Cardiac fibroblast (primary cell): ENCODE results near the gene TMSB10.

Experiments
- DNase-seq, 2 donors: peaks; one replicate each; pipeline versions ENCODE4 v3.0.0 to v3.0.0-alpha.2; 2010; ENCODE audit warnings: low read depth in 2 of 2
- H3K4me3 ChIP-seq, 2 donors: replicated peaks in 1 of 2; 1 replicate in 1 of 2; 2 replicates in 1 of 2; pipeline ENCODE4 v1.5.1; 2011; ENCODE audit warnings: low read depth in 2 of 2, low read length in 2 of 2, mild to moderate bottlenecking in 2 of 2, moderate library complexity in 1 of 2
- TF ChIP-seq, protein P1 (sequence below): IDR thresholded peaks from one replicate; pipeline ENCODE4 v1.5.1; 2011; ENCODE audit warnings: low read depth, mild to moderate bottlenecking, low read length, inconsistent platforms

Gene TMSB10

DNA sequence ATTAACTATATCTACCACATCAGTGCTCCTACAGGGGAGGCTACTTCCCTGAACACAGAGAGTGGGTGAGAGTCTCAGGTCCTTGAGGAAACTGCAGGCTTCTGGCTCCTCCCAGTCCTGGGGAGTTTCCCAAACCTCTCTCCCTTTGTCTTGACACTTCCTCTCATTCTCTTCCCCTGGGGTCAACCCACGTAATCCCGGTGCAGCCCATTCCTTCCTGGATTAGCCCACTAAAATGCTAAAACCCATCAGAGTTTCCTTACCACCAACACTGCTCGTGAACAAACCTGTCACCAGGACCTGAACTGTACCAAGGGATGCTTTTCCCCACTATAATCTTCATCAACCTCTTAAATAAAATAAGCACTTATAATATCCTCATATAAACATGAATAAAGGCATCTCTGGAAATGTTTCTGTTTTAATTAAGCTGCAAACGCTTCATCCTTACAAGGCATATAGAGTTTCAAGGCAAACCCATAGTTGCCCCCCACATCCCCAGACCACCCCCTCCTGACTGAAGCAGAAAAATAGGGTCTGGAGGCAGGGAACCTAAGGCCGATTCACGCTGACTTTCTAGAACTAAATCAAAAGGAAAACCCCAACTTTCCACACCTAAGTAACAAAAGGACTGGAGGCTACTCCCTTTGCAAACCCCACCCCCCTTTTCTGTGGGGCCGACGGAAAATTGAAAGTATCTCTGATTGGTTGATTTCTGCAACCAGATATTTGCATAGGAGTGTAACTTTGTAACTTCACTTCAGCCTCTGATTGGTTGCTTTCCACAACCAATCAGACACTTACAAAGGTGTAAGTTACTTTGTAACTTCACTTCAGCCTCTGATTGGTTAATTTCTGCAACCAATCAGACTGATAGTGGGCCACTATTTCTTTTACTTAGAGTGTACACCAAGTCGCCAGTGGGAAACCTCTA is 19.0 kb downstream of the TMSB10 start:
- no peak overlapping the region for H3K4me3 ChIP-seq
- peak; percentile 71 to 85 for DNase-seq
- TF ChIP-seq, protein P1, sequence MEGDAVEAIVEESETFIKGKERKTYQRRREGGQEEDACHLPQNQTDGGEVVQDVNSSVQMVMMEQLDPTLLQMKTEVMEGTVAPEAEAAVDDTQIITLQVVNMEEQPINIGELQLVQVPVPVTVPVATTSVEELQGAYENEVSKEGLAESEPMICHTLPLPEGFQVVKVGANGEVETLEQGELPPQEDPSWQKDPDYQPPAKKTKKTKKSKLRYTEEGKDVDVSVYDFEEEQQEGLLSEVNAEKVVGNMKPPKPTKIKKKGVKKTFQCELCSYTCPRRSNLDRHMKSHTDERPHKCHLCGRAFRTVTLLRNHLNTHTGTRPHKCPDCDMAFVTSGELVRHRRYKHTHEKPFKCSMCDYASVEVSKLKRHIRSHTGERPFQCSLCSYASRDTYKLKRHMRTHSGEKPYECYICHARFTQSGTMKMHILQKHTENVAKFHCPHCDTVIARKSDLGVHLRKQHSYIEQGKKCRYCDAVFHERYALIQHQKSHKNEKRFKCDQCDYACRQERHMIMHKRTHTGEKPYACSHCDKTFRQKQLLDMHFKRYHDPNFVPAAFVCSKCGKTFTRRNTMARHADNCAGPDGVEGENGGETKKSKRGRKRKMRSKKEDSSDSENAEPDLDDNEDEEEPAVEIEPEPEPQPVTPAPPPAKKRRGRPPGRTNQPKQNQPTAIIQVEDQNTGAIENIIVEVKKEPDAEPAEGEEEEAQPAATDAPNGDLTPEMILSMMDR = no peak

DNA sequence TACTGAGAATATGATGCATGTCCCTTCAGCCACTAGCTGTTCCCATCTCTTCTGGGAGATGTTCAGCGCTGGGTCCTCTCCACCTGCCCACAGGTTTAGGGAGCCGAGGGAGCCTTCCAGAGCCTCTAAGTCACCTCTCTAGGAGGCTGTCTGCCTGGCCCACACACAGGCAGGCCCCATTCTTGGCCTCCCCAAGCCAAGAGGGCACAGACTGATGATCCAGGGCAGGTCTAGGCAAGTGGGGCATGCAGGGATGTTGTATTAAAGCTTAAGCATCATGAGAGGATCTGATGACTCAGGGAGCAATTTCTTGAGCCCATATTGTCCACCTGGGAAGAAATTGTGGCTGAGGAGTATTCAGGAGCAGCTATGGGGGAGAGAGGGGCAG is 19.9 kb downstream of the TMSB10 start:
- DNase-seq = no peak
- H3K4me3 ChIP-seq = no peak overlapping the region
- TF ChIP-seq, protein P1 = no peak

DNA sequence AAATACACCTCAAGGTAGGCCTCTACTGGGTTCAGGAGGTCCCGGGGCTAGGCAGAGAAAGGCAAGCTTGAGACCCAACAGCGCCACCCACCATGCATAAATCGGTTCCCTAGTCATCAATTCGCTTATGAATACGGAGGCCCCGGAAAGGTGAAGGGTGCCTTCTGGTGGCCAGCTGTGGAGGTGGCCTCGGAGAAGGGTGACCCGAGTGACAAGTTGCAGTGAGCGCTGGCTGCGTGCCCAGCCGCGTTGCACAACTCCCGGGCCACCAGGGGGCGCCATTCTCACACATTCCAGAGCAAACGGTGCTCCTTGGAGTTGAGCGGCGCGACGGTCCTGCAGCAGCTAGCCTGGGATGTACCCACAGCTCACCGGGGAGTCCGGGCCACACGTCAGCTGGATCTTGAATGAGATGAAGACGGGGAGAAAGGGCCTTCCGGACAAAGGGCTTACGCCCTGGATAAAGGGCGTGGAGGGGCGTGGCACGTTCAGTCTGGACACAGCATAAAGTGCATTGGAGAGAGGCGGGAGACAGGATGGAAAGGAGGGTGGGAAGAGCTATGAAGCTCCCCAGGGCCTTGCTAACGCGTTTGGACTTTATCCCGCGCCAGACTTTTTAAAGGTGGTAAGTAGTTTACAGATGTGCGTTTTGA is 20.4 kb downstream of the TMSB10 start:
- peak overlapping the region; percentile 41 to 50 for H3K4me3 ChIP-seq
- TF ChIP-seq, protein P1 = peak; percentile 88
- peak; percentile 91 to 95 for DNase-seq

DNA sequence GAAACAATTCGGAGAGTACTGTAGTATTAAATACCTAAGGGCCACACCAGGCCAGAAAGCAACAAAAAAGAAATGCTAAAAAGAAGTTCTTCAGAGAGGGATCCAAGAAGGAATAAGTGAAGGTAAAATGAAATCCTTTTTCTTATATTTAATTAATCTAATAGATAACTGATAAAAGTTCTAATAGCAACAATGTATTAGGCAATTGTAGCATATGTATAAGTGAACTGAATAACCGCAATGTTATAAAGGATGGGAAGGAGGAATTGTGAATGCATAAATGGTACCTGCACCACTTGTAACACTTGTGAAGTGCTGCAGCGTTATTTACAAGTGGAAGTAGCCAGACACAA is 21.8 kb downstream of the TMSB10 start:
- H3K4me3 ChIP-seq = no peak overlapping the region
- no peak for DNase-seq
- TF ChIP-seq, protein P1 = no peak

DNA sequence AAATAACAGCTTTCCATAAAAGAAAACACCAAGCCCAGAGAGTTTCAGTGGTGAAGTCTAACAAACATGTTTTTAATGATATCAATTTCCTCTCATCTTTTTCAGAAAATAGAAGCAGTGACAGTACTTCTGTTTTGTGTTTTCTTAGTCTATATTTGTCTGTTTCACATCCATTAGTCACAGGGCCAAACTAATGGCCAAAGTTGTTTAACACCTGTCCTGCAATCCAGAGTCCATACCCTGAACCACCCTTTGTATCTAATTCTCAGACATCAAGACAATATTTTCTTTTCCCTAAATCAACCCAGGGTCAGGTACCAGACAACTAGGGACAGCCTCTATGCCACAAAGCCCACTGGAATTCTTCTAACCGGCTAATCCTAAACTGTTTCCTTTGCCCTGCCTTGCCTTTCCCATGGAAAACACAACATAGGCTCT is 25.9 kb downstream of the TMSB10 start:
- TF ChIP-seq, protein P1 = no peak
- H3K4me3 ChIP-seq = no peak overlapping the region
- DNase-seq = no peak

DNA sequence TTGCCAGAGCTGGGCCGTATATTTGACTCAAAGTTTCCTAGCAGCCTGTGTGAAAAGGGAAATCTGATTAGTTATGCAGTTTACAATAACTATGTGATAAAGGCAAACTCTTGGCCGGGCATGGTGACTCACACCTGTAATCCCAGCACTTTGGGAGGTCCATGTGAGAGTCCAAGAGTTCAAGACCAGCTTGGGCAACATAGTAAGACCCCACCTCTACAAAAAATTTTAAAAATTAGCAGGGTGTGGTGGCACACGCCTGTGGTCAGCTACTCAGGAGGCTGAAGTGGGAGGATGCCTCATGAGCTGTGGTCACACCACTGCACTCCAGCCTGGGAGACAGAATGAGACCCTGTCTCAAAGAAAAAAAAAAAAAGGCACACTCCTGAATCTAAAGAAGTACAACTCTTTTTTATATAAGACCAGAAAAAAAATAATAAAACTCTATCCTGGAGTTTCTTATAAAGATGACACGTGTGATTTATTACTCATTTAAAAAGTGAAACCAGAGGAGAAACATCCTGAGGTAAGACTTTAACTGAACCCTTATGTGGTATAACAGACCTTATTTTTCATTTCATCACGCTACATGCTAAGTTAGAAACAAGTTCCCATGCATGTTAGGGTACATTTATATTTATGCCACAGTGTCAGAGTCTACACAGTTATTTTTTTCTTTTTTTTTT is 32.9 kb downstream of the TMSB10 start:
- TF ChIP-seq, protein P1 = no peak
- peak in 1 of 2 donors; percentile 45 for DNase-seq
- no peak overlapping the region for H3K4me3 ChIP-seq
